Stimulated activated CD4-positive, alpha-beta T cell treated with anti-CD3 and anti-CD28 coated beads, Interleukin-2, amount 100 ng/mL, for 48 hours (primary cell): Measurements from ENCODE around the gene CYP4F3.
"Not testable (repeated sequence)": the region's sequence is repeated elsewhere in the genome, so short reads cannot be mapped to it uniquely, and the experiment has no call there.

Source experiments
- DNase-seq, 2 donors: peaks; one replicate each; pipeline ENCODE4 v3.0.0-alpha.2; 2020

The CYP4F3 gene

DNA sequence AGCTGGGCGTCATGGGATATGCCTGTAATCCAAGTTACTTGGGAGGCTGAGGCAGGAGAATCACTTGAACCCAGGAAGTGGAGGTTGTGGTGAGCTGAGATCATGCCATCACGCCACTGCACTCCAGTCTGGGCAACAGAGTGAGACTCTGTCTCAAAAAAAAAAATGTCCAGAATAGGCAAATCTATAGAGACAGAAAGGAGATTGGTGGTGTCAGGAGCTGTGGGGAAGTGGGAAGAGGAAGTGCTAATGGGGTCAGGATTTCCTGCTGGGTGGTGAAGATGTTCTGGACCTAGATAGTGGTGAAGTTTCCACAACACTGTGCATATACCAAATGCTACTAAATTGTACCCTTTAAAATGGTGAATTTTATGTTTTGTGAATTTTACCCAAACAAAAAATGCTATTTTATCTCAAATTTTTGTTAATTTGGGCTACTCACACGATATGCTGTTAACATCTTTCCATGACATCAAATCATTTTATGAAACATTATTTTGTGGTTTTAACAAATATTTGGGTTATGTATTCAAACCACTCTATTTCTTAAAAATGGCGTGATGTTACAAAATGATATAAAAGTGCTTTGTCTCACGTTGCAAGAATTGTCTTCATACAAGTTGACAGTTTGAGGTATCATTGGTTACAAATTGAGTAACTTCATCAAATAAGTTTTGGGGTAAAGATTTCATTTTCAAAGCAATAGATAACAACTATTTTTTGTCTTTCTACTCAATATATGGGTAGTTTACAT is 7.4 kb upstream of the CYP4F3 start:
- no peak for DNase-seq

DNA sequence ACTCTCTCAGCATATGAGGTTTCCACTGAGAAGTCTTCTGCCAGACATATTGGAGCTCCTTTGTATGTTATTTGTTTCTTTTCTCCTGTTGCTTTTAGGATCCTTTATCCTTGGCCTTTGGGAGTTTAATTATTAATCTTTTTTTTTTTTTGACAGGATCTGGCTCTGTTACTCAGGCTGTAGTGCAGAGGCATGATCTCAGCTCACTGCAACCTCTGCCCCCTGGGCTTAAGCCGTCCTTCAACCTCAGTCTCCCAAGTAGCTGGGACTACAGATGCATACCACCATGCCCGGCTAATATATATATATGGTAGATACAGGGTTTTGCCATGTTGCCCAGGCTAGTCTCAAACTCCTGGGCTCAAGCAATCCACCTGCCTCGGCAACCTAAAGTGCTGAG is 6.6 kb upstream of the CYP4F3 start:
- no peak for DNase-seq

DNA sequence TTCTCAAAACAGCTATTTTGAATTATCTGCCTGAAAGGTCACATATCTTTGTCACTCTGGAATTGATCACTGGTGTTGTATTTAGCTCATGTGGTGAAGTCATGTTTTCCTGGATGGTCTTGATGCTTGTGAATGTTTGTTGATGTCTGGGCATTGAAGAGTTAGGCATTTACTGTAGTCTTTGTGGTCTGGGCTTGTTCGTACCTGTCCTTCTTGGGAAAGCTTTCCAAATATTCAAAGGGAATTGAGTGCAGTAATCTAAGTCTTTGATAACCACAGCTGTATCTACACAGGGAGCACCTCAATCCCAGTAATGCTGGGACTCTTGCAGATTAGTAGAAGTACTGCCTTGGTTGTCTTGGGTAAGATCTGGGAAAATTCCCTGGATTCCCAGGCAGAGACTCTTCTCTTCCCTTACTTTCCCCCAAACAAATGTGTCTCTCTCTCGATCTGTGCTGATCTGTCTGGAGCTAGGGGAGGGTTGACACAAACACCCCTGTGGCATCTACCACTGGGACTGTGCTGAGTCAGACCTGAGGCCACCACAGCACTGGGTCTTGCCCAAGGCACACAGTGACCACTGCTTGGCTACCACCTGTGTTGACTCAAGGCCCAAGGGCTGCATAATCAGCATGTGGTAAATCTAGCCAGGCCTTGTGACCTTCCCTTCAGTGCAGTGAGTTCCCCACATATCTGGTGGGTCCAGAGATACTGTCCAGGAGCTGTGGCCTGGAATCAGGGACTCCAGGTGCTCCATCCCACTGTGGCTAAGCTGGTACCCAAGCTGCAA is 5.5 kb upstream of the CYP4F3 start:
- no peak for DNase-seq

DNA sequence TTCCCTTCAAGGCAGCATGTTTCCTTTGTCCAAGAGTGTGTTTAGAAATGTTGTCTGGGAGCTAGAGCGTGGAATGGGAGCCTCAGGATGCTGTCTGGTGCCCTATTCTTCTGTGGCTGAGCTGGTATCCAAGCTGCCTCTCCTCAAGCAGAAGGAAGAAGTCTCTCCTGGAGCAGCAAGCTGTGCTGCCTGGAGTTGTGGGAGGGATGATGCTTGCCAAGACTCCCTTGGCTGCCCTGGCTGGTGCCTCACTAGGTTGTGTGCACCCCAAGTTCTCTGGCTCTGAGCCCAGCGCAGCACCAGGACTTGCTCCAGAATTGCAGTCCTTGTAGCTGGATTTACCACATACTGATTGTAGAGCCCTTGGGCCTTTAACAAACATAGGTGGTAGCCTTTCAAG is 4.7 kb upstream of the CYP4F3 start:
- no peak for DNase-seq

DNA sequence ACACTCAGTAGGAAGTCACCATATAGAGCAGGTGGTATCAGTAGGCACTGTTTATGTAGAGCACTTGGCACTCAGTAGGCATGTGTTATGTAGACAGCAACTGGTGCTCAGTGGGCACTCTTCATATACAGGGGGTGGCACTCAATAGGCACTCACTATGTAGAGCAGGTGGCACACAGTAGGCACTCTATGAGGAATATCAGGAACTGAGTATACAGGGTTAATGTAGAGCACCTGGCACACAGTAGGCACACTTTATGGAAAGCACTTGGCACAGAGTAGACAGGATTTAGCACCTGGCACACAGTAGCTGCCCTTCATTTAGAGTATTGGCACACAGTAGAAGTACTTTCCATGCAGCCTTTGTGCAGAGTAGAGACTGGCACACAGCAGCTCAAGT is 1.1 kb upstream of the CYP4F3 start:
- no peak for DNase-seq

DNA sequence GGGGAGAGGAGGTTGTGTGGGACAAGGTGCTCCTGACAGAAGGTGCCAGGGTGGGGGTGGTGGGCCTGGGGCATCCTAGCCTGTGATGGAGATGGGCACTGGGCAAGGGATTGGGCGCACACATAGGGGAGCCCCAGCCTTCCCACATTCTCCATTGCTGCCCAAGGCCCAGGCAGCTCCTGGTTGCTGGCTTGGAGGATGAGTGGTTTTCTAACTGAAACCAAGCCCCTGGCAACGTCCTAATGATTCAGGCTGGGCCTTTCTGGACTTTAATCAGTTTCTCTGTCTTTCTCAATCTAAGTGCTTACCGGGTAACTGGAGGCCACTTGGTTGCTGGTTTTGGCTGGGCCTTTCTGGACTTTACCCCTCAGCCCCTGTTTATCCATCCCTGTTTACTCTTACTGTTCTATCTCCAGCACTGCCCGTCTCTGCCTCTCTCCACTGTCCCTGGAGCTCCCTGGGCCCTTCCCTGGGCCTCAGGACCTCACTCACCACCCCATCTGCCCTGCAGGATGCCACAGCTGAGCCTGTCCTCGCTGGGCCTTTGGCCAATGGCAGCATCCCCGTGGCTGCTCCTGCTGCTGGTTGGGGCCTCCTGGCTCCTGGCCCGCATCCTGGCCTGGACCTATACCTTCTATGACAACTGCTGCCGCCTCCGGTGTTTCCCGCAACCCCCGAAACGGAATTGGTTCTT is 354 bp downstream of the CYP4F3 start:
- no peak for DNase-seq

DNA sequence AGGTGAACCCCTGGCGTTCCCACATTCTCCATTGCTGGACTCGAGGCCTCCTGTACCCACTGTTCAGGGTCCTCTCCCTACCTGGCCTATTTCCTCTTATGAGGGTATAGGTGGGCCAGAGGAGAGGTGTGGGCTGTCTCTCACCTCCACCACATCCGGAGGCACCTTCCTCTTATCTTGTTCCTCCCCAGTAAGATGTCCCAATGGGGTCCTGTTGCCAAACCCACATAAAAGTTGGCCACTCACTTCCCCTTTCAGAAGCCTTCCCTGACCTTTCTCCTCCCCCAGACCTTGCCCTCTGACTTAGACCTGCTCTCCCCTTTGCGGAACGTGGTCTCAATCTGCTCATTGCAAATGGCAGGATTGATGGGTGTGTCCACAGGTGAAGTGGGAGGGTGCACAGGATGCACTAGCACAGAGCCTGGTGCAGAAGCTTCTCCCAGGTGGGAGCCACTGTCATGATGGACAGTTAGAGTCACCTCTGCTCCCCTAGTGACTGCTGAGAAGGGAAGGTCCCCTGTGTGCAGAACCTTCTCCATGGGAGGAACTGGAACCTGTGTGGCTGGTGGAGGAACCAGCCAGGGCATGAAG is 1.3 kb downstream of the CYP4F3 start:
- no peak for DNase-seq

DNA sequence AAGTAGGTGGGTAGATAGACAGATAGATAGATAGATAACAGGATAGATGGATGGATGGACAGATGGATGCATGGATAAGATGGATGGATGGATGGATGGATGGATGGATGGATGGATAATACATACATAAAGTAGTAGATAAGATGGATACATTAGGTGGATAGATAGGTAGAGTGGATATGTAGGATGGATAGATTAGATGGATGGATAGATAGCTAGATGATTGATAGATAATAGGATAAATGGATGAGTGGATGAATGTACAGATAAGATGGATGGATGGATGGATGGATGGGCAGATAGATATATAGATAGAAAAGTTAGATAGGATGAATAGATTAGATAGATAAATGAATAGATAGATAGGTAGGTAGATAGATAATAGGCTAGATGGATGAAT is 2.1 kb downstream of the CYP4F3 start:
- DNase-seq: no peak

DNA sequence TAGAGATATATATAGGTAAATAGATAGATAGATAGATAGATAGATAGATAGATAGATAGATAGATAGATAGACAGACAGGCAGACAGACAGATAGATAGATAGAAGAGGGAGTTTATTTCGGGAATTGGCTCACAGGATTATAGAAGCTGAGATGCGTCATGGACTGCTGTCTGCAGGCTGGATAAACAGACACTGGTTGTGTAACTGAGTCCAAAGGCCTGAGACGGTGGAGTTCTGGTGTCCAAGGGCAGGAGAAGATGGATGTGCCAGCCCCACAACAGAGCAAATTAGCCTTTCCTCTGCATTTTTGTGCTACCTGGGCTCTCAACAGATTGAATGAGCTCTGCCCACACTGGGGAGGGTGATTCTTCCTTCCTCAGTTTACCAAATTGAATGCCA is 2.7 kb downstream of the CYP4F3 start:
- no peak for DNase-seq

DNA sequence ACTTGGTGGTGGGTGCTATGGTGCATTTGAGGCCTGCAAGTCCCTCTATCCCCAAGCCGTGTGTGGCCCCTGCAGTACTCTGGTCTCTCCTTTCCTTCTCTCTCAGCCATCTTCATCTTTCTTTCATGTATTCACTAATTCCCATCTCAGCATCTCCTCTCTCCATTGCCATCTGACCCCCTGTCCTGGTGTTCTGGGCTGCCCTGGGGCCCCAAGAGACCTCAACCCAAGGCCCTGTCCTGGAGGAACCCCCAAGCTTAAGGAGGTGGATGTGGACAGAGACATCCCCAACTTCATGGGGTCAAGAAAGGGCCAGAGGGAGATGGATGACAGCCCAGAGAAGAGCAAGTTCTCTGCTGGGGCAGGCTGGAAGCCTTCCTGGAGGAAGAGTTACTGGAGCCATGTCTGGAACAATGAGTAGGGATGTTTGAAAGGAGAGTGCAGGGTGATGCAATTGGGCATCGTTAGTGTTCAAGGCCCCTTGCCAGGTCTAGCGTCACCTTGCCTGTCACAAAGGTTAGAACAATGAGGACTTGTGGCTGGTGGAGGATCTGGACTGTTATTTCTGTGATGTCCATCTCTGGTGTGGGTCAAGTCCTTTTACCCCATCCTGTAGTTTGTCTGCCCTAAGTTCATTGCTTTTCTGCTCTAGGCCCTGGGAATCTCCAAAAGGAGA is 3.5 kb downstream of the CYP4F3 start:
- no peak for DNase-seq

DNA sequence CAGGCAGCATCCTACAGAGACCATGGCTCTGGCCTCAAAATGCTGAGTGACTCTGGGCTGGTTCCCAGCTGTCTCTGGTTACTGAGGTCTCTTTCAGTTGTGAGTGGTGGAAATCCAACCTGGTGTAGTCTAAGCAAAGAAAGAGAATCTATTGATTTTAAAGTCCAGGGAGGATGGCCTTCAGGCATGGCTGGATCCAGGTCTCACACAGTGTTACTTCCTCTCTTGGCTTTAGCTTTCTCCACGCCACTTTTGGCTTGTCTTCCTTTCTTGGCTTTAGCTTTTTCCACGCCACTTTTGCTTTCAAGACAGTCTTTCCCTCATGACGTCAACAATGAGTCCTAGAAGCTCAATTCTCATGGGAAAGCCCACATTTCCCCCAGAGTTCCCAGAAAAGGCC is 4.1 kb downstream of the CYP4F3 start:
- no peak for DNase-seq

DNA sequence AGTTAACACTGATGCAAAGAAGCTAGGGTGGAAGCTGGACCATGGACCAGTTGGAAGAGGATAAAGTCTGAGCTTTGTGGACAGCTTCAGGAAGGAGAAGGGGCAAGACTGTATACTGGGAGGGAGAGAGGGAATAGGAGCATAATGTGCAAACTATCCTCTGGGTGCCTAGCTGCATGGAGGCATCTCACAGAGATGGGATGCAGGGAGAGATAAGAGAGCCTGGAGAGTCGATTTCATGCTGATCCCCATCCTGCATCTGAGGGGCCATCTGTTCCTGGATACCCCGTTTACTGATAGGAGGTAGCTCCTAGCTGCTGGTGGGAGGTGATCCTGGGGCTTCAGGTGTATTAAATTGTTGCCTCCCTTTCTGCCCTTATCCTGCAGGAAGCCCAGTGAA is 8.8 kb downstream of the CYP4F3 start:
- no peak for DNase-seq

DNA sequence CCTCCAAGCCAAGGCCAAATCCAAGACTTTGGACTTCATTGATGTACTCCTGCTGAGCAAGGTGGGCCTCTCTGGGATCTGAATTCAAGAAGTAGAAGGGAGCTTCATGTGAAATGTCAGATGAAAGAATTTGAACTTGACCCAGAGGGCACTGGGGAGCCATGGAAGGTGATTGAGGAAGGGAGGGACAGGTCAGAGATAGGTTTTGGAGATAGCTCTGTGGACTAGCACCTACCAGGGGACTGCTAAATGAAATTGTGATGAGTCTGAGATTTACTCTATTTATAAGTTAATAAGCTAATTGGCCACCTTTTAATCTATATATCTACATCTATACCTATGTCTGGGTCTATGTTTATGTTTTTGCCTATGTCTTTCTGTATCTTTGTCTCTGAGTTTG is 9.4 kb downstream of the CYP4F3 start:
- DNase-seq: not testable (repeated sequence)

DNA sequence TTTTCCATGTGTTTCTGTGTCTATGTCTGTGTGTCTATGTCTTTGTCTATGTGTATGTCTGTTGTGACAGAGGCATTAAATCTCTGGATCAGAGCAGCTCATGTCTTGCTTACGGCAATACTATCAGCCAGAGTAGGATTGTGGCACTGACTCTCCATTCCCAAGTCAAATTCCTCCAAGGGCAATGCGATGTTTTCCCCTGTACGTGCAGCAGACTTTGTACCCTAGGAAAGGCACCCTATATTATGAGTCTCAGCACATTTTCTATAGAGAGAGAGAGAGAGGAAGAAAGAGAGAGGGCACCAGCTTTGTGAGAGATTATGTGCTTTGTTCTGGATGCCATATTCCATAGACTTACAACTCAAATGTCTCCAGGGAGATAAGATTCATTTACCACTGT is 11.1 kb downstream of the CYP4F3 start:
- DNase-seq: no peak

DNA sequence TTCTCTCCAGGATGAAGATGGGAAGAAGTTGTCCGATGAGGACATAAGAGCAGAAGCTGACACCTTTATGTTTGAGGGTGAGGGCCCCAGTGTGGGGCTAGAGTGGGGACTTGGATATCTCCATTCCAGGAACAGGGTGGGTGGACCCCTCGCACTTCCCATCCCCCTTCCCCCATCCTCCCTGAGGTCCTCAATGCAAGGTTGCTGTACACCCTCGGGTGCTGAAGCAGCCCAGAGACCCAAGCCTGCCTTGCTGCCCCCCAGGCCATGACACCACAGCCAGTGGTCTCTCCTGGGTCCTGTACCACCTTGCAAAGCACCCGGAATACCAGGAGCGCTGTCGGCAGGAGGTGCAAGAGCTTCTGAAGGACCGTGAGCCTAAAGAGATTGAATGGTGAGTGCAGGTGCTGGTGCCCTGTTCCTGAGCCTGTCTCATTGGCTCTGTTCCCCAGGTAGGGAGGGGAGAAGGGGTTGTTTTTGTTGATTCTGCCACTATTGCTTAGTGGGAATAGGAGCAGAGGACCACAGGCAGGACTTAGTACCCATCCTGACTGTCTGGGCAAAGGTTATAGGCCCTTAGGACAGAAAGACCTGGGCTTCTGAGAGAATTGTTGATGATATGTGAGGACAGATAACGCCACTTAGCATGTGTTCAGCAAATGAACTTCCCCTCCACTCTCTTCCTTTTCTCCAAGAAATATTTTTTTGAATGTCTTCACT is 12.0 kb downstream of the CYP4F3 start:
- no peak for DNase-seq

DNA sequence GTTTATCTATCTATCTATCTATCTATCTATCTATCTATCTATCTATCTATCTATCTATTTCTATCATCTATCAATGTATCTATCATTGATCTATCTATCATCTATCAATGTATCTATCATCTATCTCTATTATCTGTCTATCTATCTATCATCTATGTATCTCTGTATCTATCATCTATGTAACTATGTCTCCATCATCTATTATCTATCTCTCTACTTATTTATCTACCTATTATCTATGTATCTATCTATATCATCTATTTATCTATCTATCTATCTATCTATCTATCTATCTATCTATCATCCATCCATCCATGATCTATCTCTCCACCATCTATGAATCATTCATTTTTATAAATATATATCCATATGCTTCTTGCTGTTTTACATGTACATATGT is 15.8 kb downstream of the CYP4F3 start:
- DNase-seq: no peak

DNA sequence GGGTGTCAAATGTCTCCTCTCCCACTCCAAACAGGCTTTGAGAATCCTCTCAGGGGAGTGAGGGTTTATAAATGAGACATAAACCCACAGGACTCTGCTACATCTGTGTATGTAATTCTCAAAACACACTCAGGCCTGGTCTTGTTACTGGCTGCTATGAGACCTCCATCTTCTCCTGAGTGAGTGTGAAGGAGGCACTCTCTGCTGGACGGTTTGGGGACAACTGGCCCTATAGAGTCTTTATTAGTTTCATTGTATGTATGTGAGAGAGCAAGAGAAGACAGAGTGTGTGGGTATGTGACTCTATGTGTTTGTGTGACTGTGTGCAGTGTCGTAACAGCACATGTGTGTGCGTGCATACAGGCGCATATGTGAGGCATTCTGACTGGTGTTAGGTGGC is 22.6 kb downstream of the CYP4F3 start:
- DNase-seq: no peak

DNA sequence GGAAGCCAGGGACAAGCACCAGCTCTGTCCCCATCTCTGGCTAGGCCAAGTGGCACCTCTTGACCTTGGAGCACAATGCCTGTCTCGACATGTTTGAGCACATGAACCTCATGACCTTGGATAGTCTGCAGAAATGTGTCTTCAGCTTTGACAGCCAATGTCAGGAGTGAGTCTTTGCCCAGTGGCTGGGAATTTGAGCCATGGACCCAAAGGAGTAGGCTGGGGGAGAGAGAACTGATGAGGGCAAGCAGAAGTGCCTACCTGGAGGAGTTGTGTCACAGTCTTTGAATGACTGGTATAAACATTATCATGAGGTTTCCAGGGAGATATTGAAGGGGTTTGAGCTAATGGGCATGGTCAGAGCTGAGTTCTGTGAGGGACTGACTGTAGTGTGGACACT is 25.5 kb downstream of the CYP4F3 start:
- no peak for DNase-seq

DNA sequence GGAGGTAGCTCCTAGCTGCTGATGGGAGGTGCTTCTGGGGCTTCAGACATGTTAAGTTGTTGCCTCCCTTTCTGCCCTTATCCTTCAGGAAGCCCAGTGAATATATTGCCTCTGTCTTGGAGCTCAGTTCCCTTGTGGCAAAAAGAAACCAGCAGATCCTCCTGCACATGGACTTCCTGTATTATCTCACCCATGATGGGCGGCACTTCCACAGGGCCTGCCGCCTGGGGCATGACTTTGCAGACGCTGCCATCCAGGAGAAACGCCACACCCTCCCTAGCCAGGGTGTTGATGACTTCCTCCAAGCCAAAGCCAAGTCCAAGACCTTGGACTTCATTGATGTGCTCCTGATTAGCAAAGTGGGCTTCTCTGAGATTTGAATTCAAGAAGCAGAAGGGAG is 26.2 kb downstream of the CYP4F3 start:
- no peak for DNase-seq

DNA sequence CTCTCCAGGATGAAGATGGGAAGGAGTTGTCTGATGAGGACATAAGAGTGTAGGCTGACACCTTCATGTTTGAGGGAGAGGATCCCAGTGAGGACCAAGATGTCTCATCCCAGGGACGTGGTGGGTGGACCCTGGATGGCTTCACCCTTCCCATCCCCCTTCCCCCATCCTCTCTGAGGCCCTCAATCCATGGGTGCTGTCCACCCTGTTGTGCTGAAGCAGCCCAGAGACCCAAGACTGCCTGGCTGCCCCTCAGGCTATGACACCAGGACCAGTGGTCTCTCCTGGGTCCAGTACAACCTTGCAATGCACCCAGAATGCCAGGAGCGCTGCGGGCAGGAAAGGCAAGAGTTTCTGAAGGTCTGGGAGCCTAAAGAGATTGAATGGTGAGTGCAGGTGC is 28.7 kb downstream of the CYP4F3 start:
- DNase-seq: no peak

DNA sequence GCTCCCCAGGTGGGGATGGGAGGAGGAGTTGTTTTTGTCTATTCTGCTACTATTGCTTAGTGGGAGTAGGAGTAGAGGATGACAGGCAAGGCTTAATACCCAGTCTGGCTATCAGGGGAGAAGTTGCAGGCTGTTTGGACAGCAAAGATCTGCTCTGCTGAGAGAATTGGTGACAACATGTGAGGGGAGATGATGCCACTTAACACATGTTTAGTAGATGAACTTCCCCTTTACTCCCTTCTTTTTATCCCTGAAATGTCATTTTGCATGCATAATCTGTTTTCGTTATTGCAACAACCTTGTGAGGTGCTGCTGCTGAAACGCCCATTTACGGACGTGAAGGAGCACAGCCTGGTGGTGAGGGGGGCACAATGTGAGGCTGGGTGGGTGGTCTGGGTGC is 29.2 kb downstream of the CYP4F3 start:
- DNase-seq: no peak

DNA sequence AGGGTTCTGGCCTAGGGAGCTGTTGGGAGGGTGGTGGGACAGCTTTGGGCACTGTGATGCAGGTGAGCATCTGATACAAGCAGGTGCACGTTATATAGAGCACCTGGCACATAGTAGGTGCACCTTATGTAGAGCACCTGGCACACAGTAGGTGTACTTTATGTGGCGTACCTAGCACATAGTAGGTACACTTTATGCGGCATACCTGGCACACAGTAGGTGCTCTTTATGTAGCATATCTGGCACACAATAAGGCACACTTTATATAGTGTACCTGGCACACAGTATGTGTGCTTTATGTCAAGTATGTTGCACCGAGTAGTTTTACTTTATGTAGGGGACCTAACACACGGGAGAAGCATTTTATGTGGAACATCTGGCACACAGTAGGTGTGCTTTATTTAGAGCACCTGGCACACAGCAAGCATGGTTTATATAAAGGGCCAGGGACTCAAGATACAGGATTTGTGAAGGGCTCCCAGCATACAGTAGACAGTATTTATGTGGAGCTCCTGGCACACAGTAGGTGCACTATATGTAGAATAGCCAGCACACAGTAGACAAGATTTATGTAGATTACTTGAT is 30.6 kb downstream of the CYP4F3 start:
- DNase-seq: no peak
